Bronchial epithelial cell (primary cell): ENCODE measurements around the gene SLC25A21. TPM values are rescaled to one million over a fixed set of nuclear protein-coding genes. Genes with fewer than 3 reads are reported as not detected.
"Not testable (repeated sequence)": the region's sequence is repeated elsewhere in the genome, so short reads cannot be mapped to it uniquely, and the experiment has no call there.

ENCODE experiments used
- DNase-seq: peaks from one replicate; pipeline ENCODE4 v3.0.0-alpha.2; 2010; ENCODE audit warnings: low read depth
- FAIRE-seq: peaks from 2 replicates; lab custom pipeline; 2011; peaks lifted over from hg19 to GRCh38; lab: Jason Lieb, UNC
- H3K27me3 ChIP-seq: 2 replicates; pipeline ENCODE4 v1.5.1; 2011; ENCODE audit warnings: low read length; ENCODE audit not compliant: control insufficient read depth, insufficient read depth
- H3K36me3 ChIP-seq: 2 replicates; pipeline ENCODE4 v1.5.1; 2011; ENCODE audit warnings: low read length; ENCODE audit not compliant: control insufficient read depth, insufficient read depth
- H3K4me3 ChIP-seq: 2 replicates; pipeline ENCODE4 v1.5.1; 2011; ENCODE audit warnings: mild to moderate bottlenecking, low read depth, low read length, control low read depth
- CTCF ChIP-seq: IDR thresholded peaks from 2 replicates; pipeline ENCODE4 v1.5.1; 2011; ENCODE audit warnings: mild to moderate bottlenecking, moderate library complexity, low read length, control low read depth, inconsistent platforms; ENCODE audit not compliant: insufficient read depth, severe bottlenecking
- total RNA-seq: library from RNA; depleted of rRNA; stranded (reverse); fragments of >200 nt; gene quantifications from 2 replicates; pipeline ENCODE4 v1.2.1, GENCODE V29; 2014

The SLC25A21 gene
- total RNA-seq, 1 donor from 2014 or later: 0.53 TPM

- Histone ChIP-seq H3K27me3 (no peaks in the 10 kb centered on the region), H3K4me3 (no peak overlapping the region), H3K36me3 (no peaks in the 10 kb centered on the region)
- TF ChIP-seq CTCF: no peak
- no peak for FAIRE-seq
- DNase-seq: no peak
Observed at GRCh38 chr14:36989806-36990205, 182.6 kb downstream of the SLC25A21 start.

- FAIRE-seq (no peak), DNase-seq (peak; percentile 32)
Observed at GRCh38 chr14:36988989-36989388, 183.4 kb downstream of the SLC25A21 start.

GRCh38 chr14:36988568-36988967 lies 183.8 kb downstream of the SLC25A21 start:
- no peak overlapping the region for H3K4me3 ChIP-seq
- DNase-seq: peak; percentile 69
- H3K36me3 ChIP-seq: no peaks in the 10 kb centered on the region
- FAIRE-seq: no peak
- H3K27me3 ChIP-seq: no peaks in the 10 kb centered on the region
- no peak for TF ChIP-seq CTCF

More at GRCh38 chr14:36988989-36989388, 183.4 kb downstream of the SLC25A21 start:
- no peaks in the 10 kb centered on the region for H3K27me3 ChIP-seq
- no peaks in the 10 kb centered on the region for H3K36me3 ChIP-seq
- no peak overlapping the region for H3K4me3 ChIP-seq
- TF ChIP-seq CTCF: no peak

- FAIRE-seq: no peak
- peak; percentile 33 for DNase-seq
- Histone ChIP-seq H3K4me3 (no peak overlapping the region), H3K36me3 (no peaks in the 10 kb centered on the region), H3K27me3 (no peaks in the 10 kb centered on the region)
- TF ChIP-seq CTCF: no peak
Observed at GRCh38 chr14:36986407-36986806, 186.0 kb downstream of the SLC25A21 start.

GRCh38 chr14:36981832-36982529 lies 190.4 kb downstream of the SLC25A21 start:
- DNase-seq (peak; percentile 96), FAIRE-seq (no peak)
- TF ChIP-seq CTCF: no peak
- H3K36me3 ChIP-seq: no peaks in the 10 kb centered on the region
- H3K4me3 ChIP-seq: no peak overlapping the region
- H3K27me3 ChIP-seq: no peaks in the 10 kb centered on the region

- H3K36me3 ChIP-seq, H3K4me3 ChIP-seq, H3K27me3 ChIP-seq, DNase-seq, FAIRE-seq: not testable (repeated sequence)
Observed at GRCh38 chr14:36980413-36980812, 192.0 kb downstream of the SLC25A21 start.
